ENCODE measurements around the gene LRRK1. TPM values are rescaled to one million over a fixed set of nuclear protein-coding genes. Genes with fewer than 3 reads are reported as not detected.

Gene LRRK1
- total RNA-seq, 1 donor from 2014 or later: not detected

GRCh38 chr15:101064795-101065569 lies 145.8 kb downstream of the LRRK1 start:
- peaks cover 4% of the 10 kb centered on the region for H3K27me3 Mint-ChIP-seq (ENCODE audit: insufficient read depth, low read depth)
- Histone ChIP-seq H3K27me3 (no peaks in the 10 kb centered on the region), H3K4me1 (peaks cover 43% of the 10 kb centered on the region), H3K79me2 (ENCODE audit: low read depth) (no peaks in the 10 kb centered on the region), H3K27ac (no peak overlapping the region), H3K9ac (no peak overlapping the region), H2AFZ (replicated peaks) (no peak overlapping the region), H3K4me2 (no peak overlapping the region), H3K4me3 (no peak overlapping the region), H3K9me3 (ENCODE audit: low read depth) (no peaks in the 10 kb centered on the region), H3F3A (ENCODE audit: low read depth) (peaks cover 26% of the 10 kb centered on the region), H3K36me3 (no peaks in the 10 kb centered on the region), H4K20me1 (ENCODE audit: low read depth) (no peaks in the 10 kb centered on the region)
- H3K36me3 Mint-ChIP-seq: no peaks in the 10 kb centered on the region
- TF ChIP-seq EZH2phosphoT487 (IDR thresholded peaks at IDR 0.05): no peak
- TF ChIP-seq, protein P1, sequence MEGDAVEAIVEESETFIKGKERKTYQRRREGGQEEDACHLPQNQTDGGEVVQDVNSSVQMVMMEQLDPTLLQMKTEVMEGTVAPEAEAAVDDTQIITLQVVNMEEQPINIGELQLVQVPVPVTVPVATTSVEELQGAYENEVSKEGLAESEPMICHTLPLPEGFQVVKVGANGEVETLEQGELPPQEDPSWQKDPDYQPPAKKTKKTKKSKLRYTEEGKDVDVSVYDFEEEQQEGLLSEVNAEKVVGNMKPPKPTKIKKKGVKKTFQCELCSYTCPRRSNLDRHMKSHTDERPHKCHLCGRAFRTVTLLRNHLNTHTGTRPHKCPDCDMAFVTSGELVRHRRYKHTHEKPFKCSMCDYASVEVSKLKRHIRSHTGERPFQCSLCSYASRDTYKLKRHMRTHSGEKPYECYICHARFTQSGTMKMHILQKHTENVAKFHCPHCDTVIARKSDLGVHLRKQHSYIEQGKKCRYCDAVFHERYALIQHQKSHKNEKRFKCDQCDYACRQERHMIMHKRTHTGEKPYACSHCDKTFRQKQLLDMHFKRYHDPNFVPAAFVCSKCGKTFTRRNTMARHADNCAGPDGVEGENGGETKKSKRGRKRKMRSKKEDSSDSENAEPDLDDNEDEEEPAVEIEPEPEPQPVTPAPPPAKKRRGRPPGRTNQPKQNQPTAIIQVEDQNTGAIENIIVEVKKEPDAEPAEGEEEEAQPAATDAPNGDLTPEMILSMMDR (IDR thresholded peaks at IDR 0.05): no peak
- no peak for TF ChIP-seq EZH2 (IDR thresholded peaks at IDR 0.05)
- peaks cover 2% of the 10 kb centered on the region for H3K9me3 Mint-ChIP-seq
- H3K4me3 Mint-ChIP-seq: no peak overlapping the region
- peak overlapping the region; percentile 57 for H3K27ac Mint-ChIP-seq
- no peak for DNase-seq (ENCODE audit: low spot score)
- H3K4me1 Mint-ChIP-seq: peaks cover 45% of the 10 kb centered on the region

- H3K27ac ChIP-seq: no peak overlapping the region
- Mint-ChIP-seq H3K36me3 (no peaks in the 10 kb centered on the region), H3K27me3 (ENCODE audit: insufficient read depth, low read depth) (peaks cover 4% of the 10 kb centered on the region), H3K4me3 (no peak overlapping the region), H3K9me3 (no peaks in the 10 kb centered on the region), H3K27ac (no peak overlapping the region), H3K4me1 (peaks cover 51% of the 10 kb centered on the region)
- no peak for DNase-seq (ENCODE audit: low spot score)
- no peaks in the 10 kb centered on the region for H3K36me3 ChIP-seq
- H4K20me1 ChIP-seq (ENCODE audit: low read depth): no peaks in the 10 kb centered on the region
- TF ChIP-seq EZH2 (IDR thresholded peaks at IDR 0.05) (no peak), EZH2phosphoT487 (IDR thresholded peaks at IDR 0.05) (no peak)
- TF ChIP-seq, protein P1 (IDR thresholded peaks at IDR 0.05): no peak
- H3K79me2 ChIP-seq (ENCODE audit: low read depth): no peaks in the 10 kb centered on the region
- H3F3A ChIP-seq (ENCODE audit: low read depth): peaks cover 33% of the 10 kb centered on the region
- H3K9me3 ChIP-seq (ENCODE audit: low read depth): no peaks in the 10 kb centered on the region
- H2AFZ ChIP-seq (replicated peaks): no peak overlapping the region
- H3K4me3 ChIP-seq: no peak overlapping the region
- no peak overlapping the region for H3K4me2 ChIP-seq
- peaks cover 49% of the 10 kb centered on the region for H3K4me1 ChIP-seq
- no peaks in the 10 kb centered on the region for H3K27me3 ChIP-seq
- no peak overlapping the region for H3K9ac ChIP-seq
Observed at GRCh38 chr15:101065570-101066221, 146.5 kb downstream of the LRRK1 start.

DNA sequence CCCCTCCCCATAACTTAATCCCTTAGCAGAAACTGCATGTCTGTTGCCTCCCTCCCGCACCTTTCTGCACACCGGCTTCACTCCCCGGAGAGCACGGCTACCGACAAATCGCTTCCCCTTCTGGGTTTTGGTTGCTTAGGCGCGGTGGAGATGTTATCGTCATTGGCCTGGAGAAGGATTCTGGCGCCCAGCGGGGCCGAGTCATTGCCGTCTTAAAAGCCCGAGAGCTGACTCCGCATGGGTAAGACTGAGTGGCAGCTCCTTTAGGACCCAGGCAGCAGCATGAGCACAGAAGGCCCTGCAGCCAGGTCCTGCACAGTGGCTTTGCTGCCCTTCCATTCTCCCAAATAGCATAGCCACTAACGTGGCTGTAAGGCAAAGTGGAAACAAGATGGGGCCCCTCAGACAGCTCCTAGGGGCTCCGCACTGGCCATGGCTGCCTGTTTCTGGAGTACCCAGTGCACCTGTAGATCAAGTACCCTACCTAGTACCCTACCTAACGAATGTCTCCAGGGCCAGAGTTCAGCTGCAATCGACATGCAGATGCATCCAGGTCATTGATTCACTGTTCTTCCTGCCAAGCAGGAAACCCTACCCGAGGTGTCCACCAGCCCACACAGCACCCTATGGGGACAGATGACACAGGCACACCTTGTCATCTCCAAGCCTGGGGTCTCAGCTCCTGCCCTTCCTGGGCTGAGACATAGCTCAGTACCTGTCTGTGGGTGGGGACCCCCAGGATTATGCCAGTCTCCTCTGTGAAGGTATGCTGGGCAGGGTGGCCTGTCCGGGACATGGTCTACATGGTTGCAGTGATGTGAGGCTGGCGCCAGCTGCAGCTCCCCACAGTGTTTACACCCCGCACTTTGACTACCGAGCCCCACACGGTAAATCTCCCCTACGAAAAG lies 147.6 kb downstream of the LRRK1 start:
- H3K27me3 ChIP-seq: no peaks in the 10 kb centered on the region
- no peak for DNase-seq (ENCODE audit: low spot score)
- no peaks in the 10 kb centered on the region for H3K79me2 ChIP-seq (ENCODE audit: low read depth)
- TF ChIP-seq EZH2phosphoT487 (IDR thresholded peaks at IDR 0.05) (no peak), EZH2 (IDR thresholded peaks at IDR 0.05) (no peak)
- TF ChIP-seq, protein P1 (IDR thresholded peaks at IDR 0.05): no peak
- H3K9me3 Mint-ChIP-seq: no peaks in the 10 kb centered on the region
- H3K27ac Mint-ChIP-seq: no peak overlapping the region
- peaks cover 59% of the 10 kb centered on the region for H3K4me1 Mint-ChIP-seq
- no peak overlapping the region for H3K4me3 Mint-ChIP-seq
- no peak overlapping the region for H3K4me2 ChIP-seq
- peaks cover 4% of the 10 kb centered on the region for H3K27me3 Mint-ChIP-seq (ENCODE audit: insufficient read depth, low read depth)
- no peaks in the 10 kb centered on the region for H3K36me3 Mint-ChIP-seq
- H3K36me3 ChIP-seq: no peaks in the 10 kb centered on the region
- H3K4me3 ChIP-seq: no peak overlapping the region
- no peaks in the 10 kb centered on the region for H4K20me1 ChIP-seq (ENCODE audit: low read depth)
- H3K9me3 ChIP-seq (ENCODE audit: low read depth): no peaks in the 10 kb centered on the region
- H3K9ac ChIP-seq: no peak overlapping the region
- H3K27ac ChIP-seq: no peak overlapping the region
- no peak overlapping the region for H2AFZ ChIP-seq (replicated peaks)
- H3K4me1 ChIP-seq: peaks cover 49% of the 10 kb centered on the region
- H3F3A ChIP-seq (ENCODE audit: low read depth): peaks cover 36% of the 10 kb centered on the region

All from neural progenitor cell (in vitro differentiated cells).